Esophagus (tissue), 2 donors: ENCODE data around the gene MASP1. TPM values are rescaled to one million over a fixed set of nuclear protein-coding genes. Genes with fewer than 3 reads are reported as not detected.
"Not testable (repeated sequence)": the region's sequence is repeated elsewhere in the genome, so short reads cannot be mapped to it uniquely, and the experiment has no call there.

Experiments used
- H3K27ac ChIP-seq, 2 donors: one replicate each; pipeline ENCODE4 v1.5.1; 2013; ENCODE audit warnings: low read depth in 2 of 2, mild to moderate bottlenecking in 2 of 2, inconsistent platforms in 1 of 2, low read length in 1 of 2, moderate library complexity in 1 of 2
- H3K27me3 ChIP-seq, 2 donors: one replicate each; pipeline ENCODE4 v1.6.1; 2013; ENCODE audit warnings: low read length in 2 of 2, control low read depth in 1 of 2, mild to moderate bottlenecking in 1 of 2; ENCODE audit not compliant: insufficient read depth in 2 of 2, control insufficient read depth in 1 of 2
- H3K36me3 ChIP-seq, 2 donors: one replicate each; pipeline ENCODE4 v1.6.1; 2013; ENCODE audit warnings: low read length in 1 of 2; ENCODE audit not compliant: control insufficient read depth in 2 of 2, insufficient read depth in 2 of 2
- H3K4me1 ChIP-seq, 2 donors: one replicate each; pipeline ENCODE4 v1.6.1; 2013; ENCODE audit warnings: low read length in 1 of 2; ENCODE audit not compliant: control insufficient read depth in 2 of 2, insufficient read depth in 2 of 2
- H3K4me3 ChIP-seq, 2 donors: one replicate each; pipeline ENCODE4 v1.5.1; 2013; ENCODE audit warnings: low read length in 2 of 2, mild to moderate bottlenecking in 2 of 2, low read depth in 1 of 2, moderate library complexity in 1 of 2
- H3K9me3 ChIP-seq, 2 donors: one replicate each; pipeline ENCODE4 v1.6.1; 2013; ENCODE audit warnings: mild to moderate bottlenecking in 2 of 2, low read depth in 1 of 2, low read length in 1 of 2, moderate library complexity in 1 of 2; ENCODE audit not compliant: control insufficient read depth in 2 of 2, insufficient read depth in 1 of 2
- WGBS, 2 donors: extraction: QIAGEN DNeasy Blood & Tissue Kit; methylation state at CpG; one replicate each; pipeline ENCODE4 v1.1.7; 2013; 5-methylcytosine and 5-hydroxymethylcytosine counted together
- polyA plus RNA-seq, 2 donors: library from polyadenylated mRNA; stranded (reverse); fragments of 200-250 nt; gene quantifications; one replicate each; pipeline ENCODE4 v1.2.3, GENCODE V29; 2013
- donor health status: healthy with polysubstance abuse.
- donor health status: Bipolar disorder and iron deficiency.

The MASP1 gene
- polyA plus RNA-seq, 2 donors, result 0.14 to 0.93 TPM

GRCh38 chr3:187207624-187208023, 83.9 kb downstream of the MASP1 start:
- H3K36me3 ChIP-seq, result no peaks in the 10 kb centered on the region
- H3K27me3 ChIP-seq, result no peaks in the 10 kb centered on the region
- H3K4me1 ChIP-seq, result peaks cover 0 to 6% of the 10 kb centered on the region in 2 donors
- peaks cover 0 to 4% of the 10 kb centered on the region in 2 donors for H3K9me3 ChIP-seq
- peak overlapping the region in 1 of 2 donors; percentile 82 for H3K27ac ChIP-seq
- H3K4me3 ChIP-seq, result no peak overlapping the region

GRCh38 chr3:187207062-187207461, 84.5 kb downstream of the MASP1 start:
- Histone ChIP-seq H3K36me3 (no peaks in the 10 kb centered on the region), H3K9me3 (peaks cover 0 to 4% of the 10 kb centered on the region in 2 donors), H3K4me3 (no peak overlapping the region), H3K4me1 (peaks cover 0 to 6% of the 10 kb centered on the region in 2 donors), H3K27me3 (no peaks in the 10 kb centered on the region), H3K27ac (peak overlapping the region; percentile 80 to 82)
- 56 to 58% methylated on average over 2 of the region's 2 CpGs for WGBS, 2 donors

GRCh38 chr3:187205683-187206082, 85.9 kb downstream of the MASP1 start:
- H3K4me3 ChIP-seq, result no peak overlapping the region
- no peak overlapping the region for H3K27ac ChIP-seq
- no peaks in the 10 kb centered on the region for H3K27me3 ChIP-seq
- H3K4me1 ChIP-seq, result peaks cover 0 to 4% of the 10 kb centered on the region in 2 donors
- H3K9me3 ChIP-seq, result peaks cover 0 to 4% of the 10 kb centered on the region in 2 donors
- no peaks in the 10 kb centered on the region for H3K36me3 ChIP-seq
- WGBS, 2 donors, result 26 to 50% methylated on average over 2 of the region's 2 CpGs

- H3K27ac ChIP-seq, H3K4me3 ChIP-seq, H3K36me3 ChIP-seq, H3K4me1 ChIP-seq, H3K27me3 ChIP-seq, H3K9me3 ChIP-seq: not testable (repeated sequence)
- 96 to 97% methylated on average over 38 to 43 of the region's 44 CpGs for WGBS, 2 donors
Observed at GRCh38 chr3:187199463-187200050, 92.0 kb downstream of the MASP1 start.

GRCh38 chr3:187198490-187198889, 93.0 kb downstream of the MASP1 start:
- Histone ChIP-seq H3K4me1 (no peaks in the 10 kb centered on the region), H3K4me3 (no peak overlapping the region), H3K27ac (no peak overlapping the region), H3K27me3 (no peaks in the 10 kb centered on the region), H3K36me3 (no peaks in the 10 kb centered on the region), H3K9me3 (no peaks in the 10 kb centered on the region)
- WGBS, 2 donors, result 63 to 66% methylated on average over 4 of the region's 4 CpGs

GRCh38 chr3:187197335-187197649, 94.2 kb downstream of the MASP1 start, which contains the start of gene RTP1:
TSS of gene RTP1 (plus strand) at chr3:187197486. CDS start at chr3:187197516, 30 bp downstream.
- no peaks in the 10 kb centered on the region for H3K36me3 ChIP-seq
- 75 to 78% methylated on average over 8 of the region's 8 CpGs for WGBS, 2 donors

GRCh38 chr3:187196573-187197334, 94.8 kb downstream of the MASP1 start:
- Histone ChIP-seq H3K9me3 (no peaks in the 10 kb centered on the region), H3K27me3 (no peaks in the 10 kb centered on the region), H3K27ac (no peak overlapping the region), H3K36me3 (no peaks in the 10 kb centered on the region), H3K4me1 (no peaks in the 10 kb centered on the region), H3K4me3 (no peak overlapping the region)
- 66 to 73% methylated on average over 7 of the region's 7 CpGs for WGBS, 2 donors

More at GRCh38 chr3:187197335-187197649, 94.2 kb downstream of the MASP1 start, which contains the start of gene RTP1:
- H3K27ac ChIP-seq, result no peak within 1 kb of the TSS
- no peaks in the 10 kb centered on the region for H3K9me3 ChIP-seq
- H3K27me3 ChIP-seq, result no peaks in the 10 kb centered on the region
- no peaks in the 10 kb centered on the region for H3K4me1 ChIP-seq
- H3K4me3 ChIP-seq, result no peak within 1 kb of the TSS

- H3K27me3 ChIP-seq, result no peaks in the 10 kb centered on the region
Observed at GRCh38 chr3:187193181-187193580, 98.4 kb downstream of the MASP1 start.

GRCh38 chr3:187191271-187191670, 100.3 kb downstream of the MASP1 start:
- Histone ChIP-seq H3K9me3 (no peaks in the 10 kb centered on the region), H3K4me1 (peaks cover 0 to 3% of the 10 kb centered on the region in 2 donors), H3K36me3 (no peaks in the 10 kb centered on the region), H3K27ac (no peak overlapping the region), H3K4me3 (no peak overlapping the region), H3K27me3 (no peaks in the 10 kb centered on the region)
- WGBS, 2 donors, result 50 to 69% methylated on average over 1 of the region's 1 CpG

More at GRCh38 chr3:187193181-187193580, 98.4 kb downstream of the MASP1 start:
- H3K36me3 ChIP-seq, result no peaks in the 10 kb centered on the region
- no peaks in the 10 kb centered on the region for H3K9me3 ChIP-seq
- no peak overlapping the region for H3K27ac ChIP-seq
- no peaks in the 10 kb centered on the region for H3K4me1 ChIP-seq
- no peak overlapping the region for H3K4me3 ChIP-seq

- Histone ChIP-seq H3K27me3 (no peaks in the 10 kb centered on the region), H3K9me3 (no peaks in the 10 kb centered on the region), H3K4me1 (peaks cover 0 to 3% of the 10 kb centered on the region in 2 donors), H3K36me3 (no peaks in the 10 kb centered on the region), H3K4me3 (no peak overlapping the region), H3K27ac (peak overlapping the region in 1 of 2 donors; percentile 27)
- WGBS, 2 donors, result 43 to 48% methylated on average over 2 of the region's 2 CpGs
Observed at GRCh38 chr3:187188931-187189330, 102.6 kb downstream of the MASP1 start.
